Astrocyte of the spinal cord (primary cell): Measurements from ENCODE around the gene SFT2D1.
"Not testable (repeated sequence)": the region's sequence is repeated elsewhere in the genome, so short reads cannot be mapped to it uniquely, and the experiment has no call there.

Experiments used
- DNase-seq: peaks from one replicate; pipeline ENCODE4 v3.0.0; 2011; ENCODE audit warnings: low read depth, low spot score
- H3K4me3 ChIP-seq: 2 replicates; pipeline ENCODE4 v1.5.1; 2011; ENCODE audit warnings: low read depth, mild to moderate bottlenecking, low read length, moderate library complexity
- CTCF ChIP-seq: IDR thresholded peaks from 2 replicates; pipeline ENCODE4 v1.5.1; 2012; ENCODE audit warnings: low read depth, mild to moderate bottlenecking, low read length, inconsistent platforms
- in situ Hi-C: cut with HindIII; loops from 2 replicates; pipeline ENCODE4 v1.10.0; 2017; ENCODE audit warnings: low sequenced_read_pairs

Gene SFT2D1

GRCh38 chr6:166342349-166343149 is at the start of gene SFT2D1:
SFT2D1 (minus strand) TSS chr6:166342545; CDS start chr6:166342481, 64 bp downstream.
- H3K4me3 ChIP-seq: peak within 1 kb of the TSS; percentile 97
- TF ChIP-seq CTCF: no peak
- in situ Hi-C loops: no loop called here
- peak; percentile 83 for DNase-seq

- H3K4me3 ChIP-seq: no peak overlapping the region
- no peak for TF ChIP-seq CTCF
- in situ Hi-C loops: no loop called here
- DNase-seq: no peak
Observed at GRCh38 chr6:166389119-166389518, 46.8 kb upstream of the SFT2D1 start.

- H3K4me3 ChIP-seq: no peak overlapping the region
- in situ Hi-C loops: no loop called here
- DNase-seq: no peak
- TF ChIP-seq CTCF: no peak
Observed at GRCh38 chr6:166388290-166389004, 46.1 kb upstream of the SFT2D1 start.

- TF ChIP-seq CTCF: no peak
- in situ Hi-C loops: no loop called here
- H3K4me3 ChIP-seq: no peak overlapping the region
- no peak for DNase-seq
Observed at GRCh38 chr6:166387642-166388289, 45.4 kb upstream of the SFT2D1 start.

GRCh38 chr6:166387098-166387497 is 44.8 kb upstream of the SFT2D1 start:
- in situ Hi-C loops, DNase-seq, H3K4me3 ChIP-seq: not testable (repeated sequence)

- DNase-seq: no peak
- no peak for TF ChIP-seq CTCF
- no peak overlapping the region for H3K4me3 ChIP-seq
- in situ Hi-C loops: no loop called here
Observed at GRCh38 chr6:166386111-166386510, 43.8 kb upstream of the SFT2D1 start.

GRCh38 chr6:166383802-166384363 is 41.5 kb upstream of the SFT2D1 start:
- in situ Hi-C loops, DNase-seq: not testable (repeated sequence)
- peak overlapping the region; percentile 66 for H3K4me3 ChIP-seq
